KG1 (cell line): ENCODE measurements around the gene PPT2.
A peak's percentile ranks its signal among the peaks of the same experiment; 100 is the strongest.
"Not testable (repeated sequence)": the region's sequence is repeated elsewhere in the genome, so short reads cannot be mapped to it uniquely, and the experiment has no call there.

ENCODE experiments used
- DNase-seq: peaks from one replicate; lab custom pipeline; 2025; lab: John Stamatoyannopoulos, UW

Gene PPT2

GRCh38 chr6:32176476-32177182, 22.7 kb downstream of the PPT2 start:
- no peak for DNase-seq

DNA sequence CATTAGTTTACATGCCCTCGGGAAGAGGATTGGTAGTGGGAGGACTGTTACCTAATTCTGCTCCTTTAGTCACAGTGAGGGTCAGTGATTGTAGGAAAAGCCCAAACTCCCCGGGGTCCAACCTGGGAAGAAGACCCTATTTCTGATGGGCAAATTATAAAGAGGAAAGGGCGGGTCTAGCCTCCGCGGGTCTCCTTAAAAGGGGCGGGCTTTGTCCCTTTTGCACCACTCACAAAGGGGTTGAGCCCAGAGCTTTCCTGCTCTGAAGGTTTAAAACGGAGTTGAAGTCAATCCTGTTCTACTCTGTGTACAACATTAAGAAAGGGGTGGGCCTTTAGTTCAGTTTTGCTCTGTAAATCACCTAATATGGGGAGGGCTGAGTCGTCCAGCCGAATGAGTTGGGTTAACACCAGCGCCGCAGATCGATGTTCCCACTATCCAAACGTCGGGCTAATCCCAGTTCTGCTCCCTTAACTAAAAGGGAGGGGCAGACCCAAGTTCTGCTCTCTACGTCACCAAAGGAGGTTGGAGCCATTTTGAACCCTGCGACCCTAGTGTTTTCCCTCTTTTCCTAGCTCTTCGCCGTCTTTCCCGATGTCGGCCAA, 23.3 kb downstream of the PPT2 start:
- peak; percentile 77 for DNase-seq

GRCh38 chr6:32177788-32178546, 24.0 kb downstream of the PPT2 start, which contains the start of gene RNF5:
TSS of gene RNF5 (plus strand) at chr6:32178405. CDS start at chr6:32178512, 107 bp downstream.
- DNase-seq = peak; percentile 99

GRCh38 chr6:32178547-32179440, 24.9 kb downstream of the PPT2 start:
- DNase-seq = no peak

- no peak for DNase-seq
Observed at GRCh38 chr6:32179766-32180405, 25.9 kb downstream of the PPT2 start.

DNA sequence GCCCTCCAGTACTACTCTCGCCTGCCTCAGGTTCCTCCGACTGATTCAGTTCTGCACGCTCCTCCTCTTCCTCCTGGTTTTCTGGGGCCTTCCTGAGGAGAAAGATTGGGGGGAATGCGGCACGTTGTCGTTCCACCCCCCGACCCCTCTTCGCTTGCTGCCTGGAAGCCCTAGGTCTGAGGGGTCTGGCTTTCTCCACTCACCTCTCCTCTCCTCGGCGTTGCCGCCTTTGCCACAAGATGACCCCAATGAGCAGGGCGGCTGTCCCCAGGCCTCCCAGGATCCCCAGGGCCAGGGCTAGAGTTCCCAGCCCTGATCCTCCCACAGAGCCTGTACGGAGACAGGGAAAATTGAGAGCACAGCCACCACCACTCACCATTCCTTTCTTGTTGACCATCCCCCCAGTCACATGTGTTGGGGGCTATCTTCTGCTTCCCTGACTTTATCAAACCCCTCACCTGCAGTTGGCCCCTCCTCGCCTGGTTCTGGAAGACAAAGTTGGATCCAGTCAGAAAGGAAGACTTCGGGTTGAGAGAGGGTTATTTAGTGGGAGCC, 27.3 kb downstream of the PPT2 start:
- DNase-seq = no peak

DNA sequence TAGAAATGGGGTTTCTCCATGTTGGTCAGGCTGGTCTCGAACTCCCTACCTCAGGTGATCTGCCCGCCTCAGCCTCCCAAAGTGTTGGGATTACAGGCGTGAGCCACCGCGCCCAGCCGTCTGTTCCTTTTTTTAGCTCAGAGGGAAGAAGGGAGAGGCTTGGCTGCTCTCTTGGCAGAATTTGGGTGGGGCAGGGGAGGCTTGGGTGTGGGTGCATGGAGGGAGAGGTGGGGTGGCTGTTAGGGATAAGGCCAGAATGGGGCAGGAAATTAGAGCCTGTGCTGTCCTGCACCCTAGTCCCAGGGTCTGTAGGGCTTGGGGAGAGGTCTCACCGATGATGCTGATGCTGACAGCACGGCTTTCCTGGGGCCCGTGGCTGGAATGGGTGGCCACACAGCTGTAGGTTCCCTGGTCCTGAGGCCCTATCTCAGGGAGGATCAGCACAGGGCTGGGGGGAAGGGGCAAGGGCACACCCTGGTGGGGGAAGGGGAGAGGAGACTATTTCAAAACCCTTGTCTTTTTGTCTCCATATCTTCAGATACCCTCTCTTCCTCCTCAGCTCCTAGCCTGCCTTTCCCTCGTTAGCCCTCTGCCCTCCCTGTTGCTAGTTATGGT, 28.1 kb downstream of the PPT2 start:
- DNase-seq = no peak

DNA sequence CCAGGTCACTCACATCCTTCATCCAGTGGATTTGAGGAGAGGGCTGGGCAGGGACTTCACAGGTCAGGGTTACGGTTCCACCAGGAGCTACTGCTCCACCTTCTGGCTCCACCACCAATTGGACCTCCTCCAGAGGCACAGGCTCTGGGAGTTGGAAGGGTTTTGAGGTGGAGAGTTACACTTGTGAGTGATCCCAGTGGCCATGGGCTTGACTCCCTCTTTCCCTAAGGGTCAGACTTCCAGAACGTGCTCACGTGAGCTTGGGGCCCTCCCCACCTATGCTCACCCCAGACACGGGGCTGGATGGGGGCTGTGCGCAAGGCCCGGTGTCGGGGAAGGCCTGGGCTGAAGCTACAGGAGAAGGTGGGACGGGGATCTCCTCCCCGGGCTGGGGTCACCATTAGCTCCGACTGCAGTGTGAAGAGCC, 28.6 kb downstream of the PPT2 start:
- no peak for DNase-seq

- DNase-seq = no peak
Observed at GRCh38 chr6:32183030-32183429, 29.1 kb downstream of the PPT2 start.

GRCh38 chr6:32183483-32184083, 29.6 kb downstream of the PPT2 start:
- DNase-seq = no peak

- DNase-seq = no peak
Observed at GRCh38 chr6:32184084-32184640, 30.2 kb downstream of the PPT2 start, which contains the start of gene AGER. TSS of gene AGER (minus strand) at chr6:32184253. CDS start at chr6:32184222, 31 bp downstream.

DNA sequence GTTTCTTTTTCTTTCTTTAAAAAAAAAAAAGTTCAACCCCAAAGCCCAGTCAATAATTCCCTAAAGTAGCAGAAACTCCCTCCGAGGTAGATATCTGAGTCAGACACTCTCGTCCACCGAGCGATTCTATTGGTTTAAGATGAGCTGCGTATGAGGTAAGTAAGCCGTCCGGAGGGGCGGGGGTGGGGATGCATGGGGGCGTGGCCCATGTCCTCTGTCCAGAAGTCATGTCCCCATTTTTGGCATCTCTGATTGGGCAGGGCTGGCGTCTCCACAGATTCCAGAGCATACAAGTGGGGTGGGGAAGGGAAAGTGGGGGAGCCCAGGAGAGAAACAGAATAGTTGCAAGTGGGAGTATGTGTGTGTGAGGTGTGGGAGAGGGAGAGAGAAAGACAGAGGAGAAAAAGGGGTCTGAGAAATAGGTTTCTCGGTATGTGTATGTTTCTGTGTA, 31.8 kb downstream of the PPT2 start:
- DNase-seq = not testable (repeated sequence)

- not testable (repeated sequence) for DNase-seq
Observed at GRCh38 chr6:32186151-32186840, 32.4 kb downstream of the PPT2 start.

GRCh38 chr6:32187009-32187709, 33.2 kb downstream of the PPT2 start:
- no peak for DNase-seq

DNA sequence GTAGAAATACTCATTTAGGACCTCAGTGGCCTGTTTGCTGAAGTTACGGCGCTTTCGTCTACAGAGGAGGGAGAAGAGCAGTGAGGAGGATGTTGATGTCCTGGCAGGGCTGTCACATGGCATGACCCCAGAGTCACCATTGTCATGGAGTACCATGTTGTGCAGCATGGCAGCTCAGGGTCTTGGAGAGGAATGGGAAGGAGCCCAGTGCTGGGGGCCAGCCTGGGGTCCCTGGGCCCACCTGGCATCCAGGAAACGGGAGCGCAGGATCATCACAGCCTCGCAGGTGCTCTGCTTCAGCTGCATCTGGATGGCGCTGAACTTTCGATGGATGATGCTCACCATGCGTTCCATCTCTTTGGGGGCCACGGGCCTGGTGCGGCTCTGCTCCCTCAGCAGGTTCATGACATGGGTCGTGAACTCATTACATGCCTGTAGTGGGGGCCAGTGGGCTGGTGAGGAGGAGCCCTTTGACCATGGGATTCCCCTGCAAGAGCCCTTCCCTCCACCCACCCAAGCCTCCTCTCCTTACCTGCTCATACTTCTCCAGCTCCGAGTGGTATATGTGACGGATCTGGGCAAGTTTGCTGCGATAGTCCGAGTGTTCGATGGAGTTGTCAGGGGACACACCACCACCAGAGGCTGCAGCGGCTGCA, 33.9 kb downstream of the PPT2 start:
- DNase-seq = not testable (repeated sequence)

GRCh38 chr6:32188381-32189068, 34.6 kb downstream of the PPT2 start:
- DNase-seq = no peak

DNA sequence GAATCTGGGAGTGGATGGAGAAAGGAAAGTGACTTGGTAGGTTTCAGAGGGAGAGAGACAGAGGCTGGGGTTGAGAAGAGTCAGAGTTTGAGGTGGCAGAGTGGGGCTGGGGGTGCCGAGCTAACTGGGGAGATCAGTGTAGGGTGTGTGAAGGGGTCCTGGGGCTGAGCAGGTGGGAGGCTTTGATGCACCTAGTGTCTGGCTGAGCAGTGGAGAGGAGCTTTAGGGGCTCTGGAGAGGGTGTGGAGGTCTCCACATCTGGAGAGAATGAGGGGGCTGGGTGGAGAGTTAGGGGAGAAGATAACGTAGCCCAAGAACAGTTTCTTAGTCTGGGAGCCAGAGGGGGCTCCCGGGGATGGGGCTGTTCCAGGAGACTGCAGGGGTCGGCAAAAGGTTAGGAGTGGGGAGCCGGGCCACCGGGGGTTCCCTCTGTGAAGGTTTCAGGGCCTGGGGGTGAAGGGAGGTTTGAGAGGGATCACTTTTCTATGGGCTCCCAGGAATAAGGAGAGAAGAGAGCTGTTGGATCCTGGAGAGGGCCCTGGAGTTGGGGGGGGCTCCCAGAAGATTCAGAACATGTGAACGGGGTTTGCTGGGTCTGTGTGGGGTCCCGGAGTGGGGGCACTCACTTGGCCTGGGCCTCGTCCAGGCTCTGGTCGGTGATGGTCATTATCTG, 35.3 kb downstream of the PPT2 start:
- DNase-seq = no peak
